Endothelial cell of umbilical vein (primary cell): ENCODE results near the gene HOXC13. TPM values are rescaled to one million over a fixed set of nuclear protein-coding genes. Genes with fewer than 3 reads are reported as not detected.

Source experiments
- BruUV-seq: library from RNA; stranded (reverse); fragments of 400-500 nt; replicated peaks from 2 replicates; lab custom pipeline; 2021; lab: Mats Ljungman, UMichigan
- CTCF ChIA-PET: fragments of 300-600, 350-600 bp; sonication (Branson Sonifier 250); formaldehyde crosslinking; loops from one replicate; lab custom pipeline; 2021; ENCODE audit warnings: antibody characterized with exemption, inconsistent platforms; lab: Charles Lee
- POLR2A ChIA-PET: fragments of 300-600, 350-600 bp; sonication (Branson Sonifier 250); formaldehyde crosslinking; loops from one replicate; lab custom pipeline; 2021; ENCODE audit warnings: antibody characterized with exemption, inconsistent platforms; lab: Charles Lee
- DNase-seq: peaks from one replicate; pipeline ENCODE4 v3.0.0-alpha.2; 2011; ENCODE audit warnings: low read depth, low spot score
- FAIRE-seq: peaks from 2 replicates; lab custom pipeline; 2011; peaks lifted over from hg19 to GRCh38; lab: Jason Lieb, UNC
- H2AFZ ChIP-seq: 2 replicates; pipeline ENCODE4 v1.6.0; 2012; ENCODE audit warnings: low read depth, low read length, control low read depth, inconsistent platforms
- H3K27ac ChIP-seq: 2 replicates; pipeline ENCODE4 v1.5.1; 2011; ENCODE audit warnings: low read depth, mild to moderate bottlenecking, control low read depth, low read length, moderate library complexity; ENCODE audit not compliant: insufficient read depth
- H3K27me3 ChIP-seq, 2 experiments: 2 replicates each; pipeline versions ENCODE4 v1.6.0 to v1.6.1; 2011; ENCODE audit warnings: low read length in 2 of 2, mixed read lengths in 1 of 2; ENCODE audit not compliant: control insufficient read depth in 2 of 2, insufficient read depth in 2 of 2
- H3K36me3 ChIP-seq, 2 experiments: 2 replicates in 1 of 2; 3 replicates in 1 of 2; pipeline ENCODE4 v1.5.1; 2011; ENCODE audit warnings: low read length in 2 of 2, mild to moderate bottlenecking in 1 of 2, moderate library complexity in 1 of 2; ENCODE audit not compliant: control insufficient read depth in 2 of 2, insufficient read depth in 2 of 2; ENCODE audit errors: extremely low read depth in 1 of 2
- H3K4me1 ChIP-seq: 3 replicates; pipeline ENCODE4 v1.5.1; 2011; ENCODE audit warnings: mild to moderate bottlenecking, low read length; ENCODE audit not compliant: control insufficient read depth, insufficient read depth; ENCODE audit errors: extremely low read depth
- H3K4me2 ChIP-seq: 2 replicates; pipeline ENCODE4 v1.6.1; 2011; ENCODE audit warnings: low read length, control low read depth, mixed read lengths; ENCODE audit not compliant: insufficient read depth
- H3K4me3 ChIP-seq, 3 experiments: fragments of 200-600 bp in 1 of 3; sonication (generic), shearing (Covaris generic) in 1 of 3; replicated peaks in 1 of 3; 2 replicates each; pipeline ENCODE4 v1.5.1; 2011 to 2016; ENCODE audit warnings: control low read depth in 3 of 3, low read length in 3 of 3, mild to moderate bottlenecking in 2 of 3, inconsistent platforms in 1 of 3, low read depth in 1 of 3, moderate library complexity in 1 of 3; ENCODE audit not compliant: insufficient read depth in 1 of 3
- H3K79me2 ChIP-seq: 2 replicates; pipeline ENCODE4 v1.6.0; 2012; ENCODE audit warnings: low read length, inconsistent platforms; ENCODE audit not compliant: control insufficient read depth, insufficient read depth
- H3K9ac ChIP-seq: replicated peaks from 2 replicates; pipeline ENCODE3; 2011; ENCODE audit warnings: low read length, control low read depth; ENCODE audit not compliant: insufficient read depth; ENCODE audit errors: extremely low read depth
- H3K9me1 ChIP-seq: replicated peaks from 3 replicates; pipeline ENCODE4 v1.6.0; 2011; ENCODE audit warnings: mild to moderate bottlenecking, low read length; ENCODE audit not compliant: control insufficient read depth, insufficient read depth; ENCODE audit errors: extremely low read depth
- H3K9me3 ChIP-seq: replicated peaks from 2 replicates; pipeline ENCODE4 v1.5.1; 2012; ENCODE audit warnings: low read length, inconsistent platforms; ENCODE audit not compliant: control insufficient read depth, insufficient read depth
- H4K20me1 ChIP-seq: replicated peaks from 2 replicates; pipeline ENCODE3; 2011; ENCODE audit warnings: mild to moderate bottlenecking, low read length; ENCODE audit not compliant: control insufficient read depth, insufficient read depth; ENCODE audit errors: extremely low read depth
- EZH2 ChIP-seq: IDR thresholded peaks from 2 replicates; pipeline ENCODE4 v1.6.1; 2012; ENCODE audit warnings: borderline replicate concordance, low read depth, mild to moderate bottlenecking, moderate library complexity, low read length, inconsistent platforms; ENCODE audit not compliant: severe bottlenecking
- FOS ChIP-seq: IDR thresholded peaks from 2 replicates; pipeline ENCODE4 v1.6.1; 2011; ENCODE audit warnings: mild to moderate bottlenecking, low read length, moderate library complexity, borderline replicate concordance; ENCODE audit not compliant: insufficient read depth
- GATA2 ChIP-seq: IDR thresholded peaks from 2 replicates; pipeline ENCODE4 v1.7.0; 2011; ENCODE audit warnings: low read depth, mild to moderate bottlenecking, moderate library complexity, mixed read lengths, low read length; ENCODE audit not compliant: insufficient read length, insufficient read depth
- JUN ChIP-seq: IDR thresholded peaks from 2 replicates; pipeline ENCODE4 v1.6.1; 2011; ENCODE audit warnings: borderline replicate concordance, low read depth; ENCODE audit not compliant: insufficient read length, insufficient read depth
- MYC ChIP-seq: IDR thresholded peaks from one replicate; pipeline ENCODE4 v1.6.1; 2011; ENCODE audit warnings: mild to moderate bottlenecking, low read depth, low read length
- POLR2A ChIP-seq: IDR thresholded peaks from 2 replicates; pipeline ENCODE4 v1.6.1; 2012; ENCODE audit warnings: low read depth, mild to moderate bottlenecking, control low read depth, low read length
- POLR2AphosphoS5 ChIP-seq: IDR thresholded peaks from 2 replicates; pipeline ENCODE4 v1.6.1; 2012; ENCODE audit warnings: low read depth, mild to moderate bottlenecking, control low read depth, low read length, moderate library complexity; ENCODE audit not compliant: insufficient read depth
- dilution Hi-C: fragments of 300-500 bp; cut with MboI; formaldehyde crosslinking; loops from one replicate; pipeline ENCODE4 v1.15.0; 2019; ENCODE audit warnings: low sequenced_read_pairs; ENCODE audit not compliant: extremely low pct_ligation_motif_present
- intact Hi-C: fragments of 100-400 bp; cut with micrococcal nuclease; formaldehyde crosslinking; loops from one replicate; pipeline ENCODE4 v1.10.0; 2022
- polyA plus RNA-seq, 4 experiments: library from polyadenylated mRNA; depleted of rRNA in 3 of 4; stranded (reverse) in 3 of 4; unstranded in 1 of 4; fragments of >200 nt; gene quantifications; 2 replicates each; pipeline versions ENCODE4 v1.2.1 to v1.2.3, GENCODE V29; 2011 to 2012; ENCODE audit warnings: missing spikeins in 1 of 4
- total RNA-seq: library from RNA; stranded (reverse); gene quantifications from 2 replicates; pipeline ENCODE4 v1.2.3, GENCODE V29; 2021
- TF ChIP-seq, protein P1 (sequence below): IDR thresholded peaks from 2 replicates; pipeline ENCODE4 v1.6.1; 2011; ENCODE audit not compliant: insufficient read depth, insufficient read length
- TF ChIP-seq, protein P2 (sequence below), 2 donors: IDR thresholded peaks; 1 replicate in 1 of 2; 2 replicates in 1 of 2; pipeline ENCODE4 v1.5.1; 2011; ENCODE audit warnings: low read length in 2 of 2, mild to moderate bottlenecking in 2 of 2, moderate library complexity in 2 of 2, control low read depth in 1 of 2, inconsistent platforms in 1 of 2, low read depth in 1 of 2; ENCODE audit not compliant: insufficient read depth in 1 of 2; ENCODE audit errors: extremely low read depth in 1 of 2

Gene HOXC13
- total and polyA plus RNA-seq, 2 donors (not counting 3 experiments of a cell fraction or from before 2014, with no cell fraction given), result not detected

DNA sequence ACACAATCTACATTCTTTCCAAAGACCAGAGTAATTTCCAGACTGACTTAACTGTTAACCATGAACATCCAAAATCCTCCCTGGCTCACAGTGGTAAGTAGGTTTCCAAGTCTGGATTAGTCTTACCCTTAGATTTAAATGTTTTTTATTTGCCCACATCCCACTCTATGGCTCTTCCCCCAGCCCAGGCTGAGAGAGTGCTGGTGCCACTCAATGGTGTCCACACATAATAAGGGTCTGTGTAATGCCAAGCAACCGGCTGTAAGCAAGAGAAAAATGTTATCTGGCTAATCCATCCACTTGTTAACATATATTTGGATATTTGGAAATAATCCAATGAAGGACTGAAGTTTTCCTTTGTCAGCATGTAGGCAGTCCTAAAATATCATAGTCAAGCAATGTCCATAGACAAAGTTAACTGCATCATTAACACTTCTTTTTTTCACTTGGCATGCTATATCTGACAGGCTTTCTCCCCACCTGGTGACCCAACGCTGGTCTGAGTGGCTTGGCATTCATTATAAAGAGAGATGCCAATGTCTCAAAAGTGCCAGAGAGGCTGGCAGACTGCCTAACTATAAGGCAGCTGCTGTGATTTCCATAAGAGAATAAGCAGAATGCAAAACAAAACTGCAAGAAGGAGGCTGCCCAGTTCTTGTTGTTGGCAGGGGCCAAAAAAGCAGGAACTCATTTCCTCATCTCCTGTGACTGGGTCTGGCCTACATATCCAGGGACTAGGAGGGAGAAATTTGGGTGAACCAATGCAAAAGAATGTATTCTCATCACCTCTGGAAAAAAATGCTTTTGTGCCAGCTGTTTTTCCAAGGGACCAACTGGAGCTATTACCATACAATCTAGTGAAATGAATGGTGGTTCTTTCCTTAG is 13.9 kb upstream of the HOXC13 start:
- Histone ChIP-seq H3K79me2 (no peaks in the 10 kb centered on the region), H3K9me3 (no peaks in the 10 kb centered on the region), H4K20me1 (no peaks in the 10 kb centered on the region), H3K4me3 (no peak overlapping the region), H3K27me3 (peaks cover 60 to 70% of the 10 kb centered on the region in 2 experiments), H3K9me1 (no peaks in the 10 kb centered on the region), H2AFZ (no peak overlapping the region), H3K36me3 (no peaks in the 10 kb centered on the region), H3K4me2 (no peak overlapping the region), H3K9ac (no peak overlapping the region), H3K27ac (no peak overlapping the region), H3K4me1 (no peaks in the 10 kb centered on the region)
- POLR2A ChIA-PET, result no interaction called here
- TF ChIP-seq MYC, result no peak
- no peak for TF ChIP-seq FOS
- TF ChIP-seq GATA2, result no peak
- TF ChIP-seq JUN, result no peak
- TF ChIP-seq, protein P1, sequence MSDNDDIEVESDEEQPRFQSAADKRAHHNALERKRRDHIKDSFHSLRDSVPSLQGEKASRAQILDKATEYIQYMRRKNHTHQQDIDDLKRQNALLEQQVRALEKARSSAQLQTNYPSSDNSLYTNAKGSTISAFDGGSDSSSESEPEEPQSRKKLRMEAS, result no peak
- TF ChIP-seq, protein P2, sequence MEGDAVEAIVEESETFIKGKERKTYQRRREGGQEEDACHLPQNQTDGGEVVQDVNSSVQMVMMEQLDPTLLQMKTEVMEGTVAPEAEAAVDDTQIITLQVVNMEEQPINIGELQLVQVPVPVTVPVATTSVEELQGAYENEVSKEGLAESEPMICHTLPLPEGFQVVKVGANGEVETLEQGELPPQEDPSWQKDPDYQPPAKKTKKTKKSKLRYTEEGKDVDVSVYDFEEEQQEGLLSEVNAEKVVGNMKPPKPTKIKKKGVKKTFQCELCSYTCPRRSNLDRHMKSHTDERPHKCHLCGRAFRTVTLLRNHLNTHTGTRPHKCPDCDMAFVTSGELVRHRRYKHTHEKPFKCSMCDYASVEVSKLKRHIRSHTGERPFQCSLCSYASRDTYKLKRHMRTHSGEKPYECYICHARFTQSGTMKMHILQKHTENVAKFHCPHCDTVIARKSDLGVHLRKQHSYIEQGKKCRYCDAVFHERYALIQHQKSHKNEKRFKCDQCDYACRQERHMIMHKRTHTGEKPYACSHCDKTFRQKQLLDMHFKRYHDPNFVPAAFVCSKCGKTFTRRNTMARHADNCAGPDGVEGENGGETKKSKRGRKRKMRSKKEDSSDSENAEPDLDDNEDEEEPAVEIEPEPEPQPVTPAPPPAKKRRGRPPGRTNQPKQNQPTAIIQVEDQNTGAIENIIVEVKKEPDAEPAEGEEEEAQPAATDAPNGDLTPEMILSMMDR (IDR thresholded peaks at IDR 0.05; ENCODE audit: extremely low read depth in 1 of 2, insufficient read depth in 1 of 2, low read depth in 1 of 2, low read length in 2 of 2), result no peak
- TF ChIP-seq POLR2AphosphoS5, result no peak
- no peak for TF ChIP-seq POLR2A
- TF ChIP-seq EZH2, result no peak
- DNase-seq (no peak), FAIRE-seq (no peak)
- intact Hi-C loops (no loop called here), dilution Hi-C loops (no loop called here)
- CTCF ChIA-PET, result no interaction called here
- BruUV-seq, result no TSS peak
